Trophoblast cell (in vitro differentiated cells and primary cell): ENCODE measurements around the gene RRAS.

Experiments
- DNase-seq, 2 donors: peaks; one replicate each; pipeline ENCODE4 v3.0.0-alpha.2; 2016
- H2AFZ ChIP-seq: 2 replicates; pipeline ENCODE4 v1.6.1; 2013; ENCODE audit warnings: low read length, moderate library complexity, mild to moderate bottlenecking; ENCODE audit not compliant: insufficient read depth, poor library complexity
- H2AK5ac ChIP-seq: 2 replicates; pipeline ENCODE4 v1.6.1; 2013; ENCODE audit warnings: mild to moderate bottlenecking, low read length
- H2BK120ac ChIP-seq: 2 replicates; pipeline ENCODE4 v1.6.1; 2013; ENCODE audit warnings: low read length, mild to moderate bottlenecking, moderate library complexity; ENCODE audit not compliant: insufficient read depth, poor library complexity
- H2BK12ac ChIP-seq: 2 replicates; pipeline ENCODE4 v1.6.1; 2013; ENCODE audit warnings: mild to moderate bottlenecking, low read length, moderate library complexity
- H2BK5ac ChIP-seq: 2 replicates; pipeline ENCODE4 v1.6.1; 2013; ENCODE audit warnings: low read length, low read depth, moderate library complexity, mild to moderate bottlenecking; ENCODE audit not compliant: poor library complexity
- H3K14ac ChIP-seq: 2 replicates; pipeline ENCODE4 v1.6.1; 2013; ENCODE audit warnings: mild to moderate bottlenecking, low read length
- H3K18ac ChIP-seq: 2 replicates; pipeline ENCODE4 v1.6.1; 2013; ENCODE audit warnings: mild to moderate bottlenecking, low read length
- H3K23ac ChIP-seq: 2 replicates; pipeline ENCODE4 v1.6.1; 2013; ENCODE audit warnings: low read length
- H3K27ac ChIP-seq: 2 replicates; pipeline ENCODE4 v1.5.1; 2013; ENCODE audit warnings: low read depth, mild to moderate bottlenecking, inconsistent platforms, low read length, moderate library complexity
- H3K27me3 ChIP-seq: 2 replicates; pipeline ENCODE4 v1.6.1; 2013; ENCODE audit warnings: inconsistent platforms, mild to moderate bottlenecking, low read length, moderate library complexity; ENCODE audit not compliant: insufficient read depth
- H3K36me3 ChIP-seq, 2 experiments: 1 replicate in 1 of 2; 2 replicates in 1 of 2; pipeline ENCODE4 v1.6.1; 2013; ENCODE audit warnings: low read length in 2 of 2, mild to moderate bottlenecking in 2 of 2, moderate library complexity in 1 of 2; ENCODE audit not compliant: insufficient read depth in 2 of 2, control insufficient read depth in 1 of 2
- H3K4ac ChIP-seq: 2 replicates; pipeline ENCODE4 v1.6.1; 2013; ENCODE audit warnings: low read depth, mild to moderate bottlenecking, low read length, moderate library complexity
- H3K4me1 ChIP-seq, 2 experiments: 1 replicate in 1 of 2; 2 replicates in 1 of 2; pipeline ENCODE4 v1.6.1; 2013; ENCODE audit warnings: low read length in 2 of 2, mild to moderate bottlenecking in 2 of 2, moderate library complexity in 1 of 2; ENCODE audit not compliant: insufficient read depth in 2 of 2, control insufficient read depth in 1 of 2
- H3K4me2 ChIP-seq: 2 replicates; pipeline ENCODE4 v1.6.1; 2013; ENCODE audit warnings: inconsistent platforms, mild to moderate bottlenecking, low read length, moderate library complexity
- H3K4me3 ChIP-seq: 2 replicates; pipeline ENCODE4 v1.5.1; 2013; ENCODE audit warnings: mild to moderate bottlenecking, low read depth, low read length, inconsistent platforms
- H3K79me1 ChIP-seq: one replicate; pipeline ENCODE4 v1.6.1; 2013; ENCODE audit warnings: low read length
- H3K79me2 ChIP-seq: 2 replicates; pipeline ENCODE4 v1.6.1; 2013; ENCODE audit warnings: low read length, mild to moderate bottlenecking; ENCODE audit not compliant: control insufficient read depth, insufficient read depth, poor library complexity
- H3K9ac ChIP-seq: 2 replicates; pipeline ENCODE4 v1.6.1; 2013; ENCODE audit warnings: mild to moderate bottlenecking, low read length
- H3K9me3 ChIP-seq: 2 replicates; pipeline ENCODE4 v1.6.1; 2013; ENCODE audit warnings: low read depth, mild to moderate bottlenecking, control low read depth, inconsistent platforms, low read length; ENCODE audit not compliant: insufficient read depth
- H4K12ac ChIP-seq: 2 replicates; pipeline ENCODE4 v1.6.1; 2013; ENCODE audit warnings: low read depth, mild to moderate bottlenecking, low read length, moderate library complexity
- H4K8ac ChIP-seq: 2 replicates; pipeline ENCODE4 v1.6.1; 2013; ENCODE audit warnings: low read depth, mild to moderate bottlenecking, low read length, moderate library complexity
- H4K91ac ChIP-seq: one replicate; pipeline ENCODE4 v1.6.1; 2013; ENCODE audit warnings: low read depth, mild to moderate bottlenecking, low read length, moderate library complexity
- WGBS: extraction: QIAGEN DNeasy Blood & Tissue Kit; methylation state at CpG from one replicate; pipeline ENCODE4 v1.1.7; 2013; ENCODE audit warnings: missing lambda C conversion rate; ENCODE audit not compliant: insufficient read length, insufficient coverage; ENCODE audit errors: extremely low coverage; 5-methylcytosine and 5-hydroxymethylcytosine counted together

The RRAS gene

GRCh38 chr19:49632576-49632975 is 7.4 kb downstream of the RRAS start:
- peaks cover 3% of the 10 kb centered on the region for H3K79me1 ChIP-seq
- no CpG with 5 or more reads among the region's 5 CpGs for WGBS

GRCh38 chr19:49631610-49632192 is 8.2 kb downstream of the RRAS start:
- Histone ChIP-seq H3K4me2 (no peak overlapping the region), H2BK120ac (no peak overlapping the region), H3K4ac (no peak overlapping the region), H2BK12ac (no peak overlapping the region), H3K14ac (no peak overlapping the region), H4K12ac (no peak overlapping the region), H3K23ac (no peak overlapping the region), H3K4me3 (no peak overlapping the region), H3K9ac (no peak overlapping the region), H3K18ac (no peak overlapping the region), H3K79me1 (peaks cover 3% of the 10 kb centered on the region), H4K8ac (no peak overlapping the region), H2AK5ac (no peak overlapping the region), H3K27ac (no peak overlapping the region), H2BK5ac (no peak overlapping the region), H3K4me1 (peaks cover 3 to 4% of the 10 kb centered on the region in 2 experiments), H4K91ac (no peak overlapping the region), H3K27me3 (no peaks in the 10 kb centered on the region), H3K79me2 (no peaks in the 10 kb centered on the region), H3K36me3 (peaks cover 5 to 14% of the 10 kb centered on the region in 2 experiments), H3K9me3 (no peaks in the 10 kb centered on the region), H2AFZ (no peak overlapping the region)
- no peak for DNase-seq
- WGBS = no CpG with 5 or more reads among the region's 19 CpGs

More at GRCh38 chr19:49632576-49632975, 7.4 kb downstream of the RRAS start:
- no peak overlapping the region for H3K9ac ChIP-seq
- no peak overlapping the region for H2AK5ac ChIP-seq
- H3K14ac ChIP-seq = no peak overlapping the region
- H3K36me3 ChIP-seq = peaks cover 2 to 10% of the 10 kb centered on the region in 2 experiments
- peaks cover 3 to 4% of the 10 kb centered on the region in 2 experiments for H3K4me1 ChIP-seq
- H2BK120ac ChIP-seq = no peak overlapping the region
- no peak overlapping the region for H3K4me2 ChIP-seq
- H4K8ac ChIP-seq = no peak overlapping the region
- H3K79me2 ChIP-seq = no peaks in the 10 kb centered on the region
- H3K23ac ChIP-seq = no peak overlapping the region
- no peaks in the 10 kb centered on the region for H3K27me3 ChIP-seq
- no peak for DNase-seq
- no peak overlapping the region for H3K18ac ChIP-seq
- no peak overlapping the region for H4K91ac ChIP-seq
- no peak overlapping the region for H3K4me3 ChIP-seq
- no peak overlapping the region for H3K27ac ChIP-seq
- H3K4ac ChIP-seq = no peak overlapping the region
- no peak overlapping the region for H2BK12ac ChIP-seq
- H2BK5ac ChIP-seq = no peak overlapping the region
- no peaks in the 10 kb centered on the region for H3K9me3 ChIP-seq
- H4K12ac ChIP-seq = no peak overlapping the region
- H2AFZ ChIP-seq = no peak overlapping the region

DNA sequence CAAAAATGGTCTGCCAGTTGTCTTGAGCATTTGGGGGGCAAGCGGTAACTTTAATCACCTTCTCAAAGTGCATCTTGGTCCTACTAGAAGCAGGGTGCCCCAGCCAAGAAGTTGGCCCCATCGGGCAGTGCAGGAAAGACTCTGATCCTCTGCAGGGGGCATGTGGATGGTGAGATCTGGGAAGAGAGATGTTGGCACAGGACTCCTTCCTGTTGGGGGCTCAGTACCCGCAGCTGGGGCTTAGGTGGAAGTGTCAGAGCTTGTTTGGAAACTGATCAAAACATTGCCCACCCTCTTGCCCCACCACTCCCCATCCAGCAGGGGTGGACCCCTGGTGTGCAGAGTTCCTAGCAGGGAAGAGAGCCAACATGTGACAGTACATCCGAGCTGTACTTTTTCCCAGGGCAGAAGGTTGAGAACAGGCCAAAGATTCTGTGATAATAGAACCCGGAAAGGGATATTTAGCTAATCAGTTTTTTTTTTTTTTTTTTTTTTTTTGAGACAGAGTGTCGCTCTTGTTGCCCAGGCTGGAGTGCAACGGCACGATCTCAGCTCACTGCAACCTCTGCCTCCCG is 8.8 kb downstream of the RRAS start:
- H2AFZ ChIP-seq = no peak overlapping the region
- H3K4me3 ChIP-seq = no peak overlapping the region
- H4K91ac ChIP-seq = no peak overlapping the region
- H2BK12ac ChIP-seq = no peak overlapping the region
- no peak for DNase-seq
- H3K36me3 ChIP-seq = peaks cover 10 to 17% of the 10 kb centered on the region in 2 experiments
- no peak overlapping the region for H2BK5ac ChIP-seq
- H3K27ac ChIP-seq = no peak overlapping the region
- no peak overlapping the region for H4K8ac ChIP-seq
- no peak overlapping the region for H3K9ac ChIP-seq
- no peaks in the 10 kb centered on the region for H3K27me3 ChIP-seq
- WGBS = no CpG with 5 or more reads among the region's 9 CpGs
- H3K18ac ChIP-seq = no peak overlapping the region
- H3K79me2 ChIP-seq = no peaks in the 10 kb centered on the region
- H2AK5ac ChIP-seq = no peak overlapping the region
- peaks cover 3 to 4% of the 10 kb centered on the region in 2 experiments for H3K4me1 ChIP-seq
- peaks cover 3% of the 10 kb centered on the region for H3K79me1 ChIP-seq
- H2BK120ac ChIP-seq = no peak overlapping the region
- no peak overlapping the region for H4K12ac ChIP-seq
- H3K4ac ChIP-seq = no peak overlapping the region
- no peaks in the 10 kb centered on the region for H3K9me3 ChIP-seq
- H3K4me2 ChIP-seq = no peak overlapping the region
- no peak overlapping the region for H3K23ac ChIP-seq
- H3K14ac ChIP-seq = no peak overlapping the region

- H3K4me2 ChIP-seq = no peak overlapping the region
- no peak overlapping the region for H3K23ac ChIP-seq
- H2BK5ac ChIP-seq = no peak overlapping the region
- no peak overlapping the region for H4K8ac ChIP-seq
- H3K27ac ChIP-seq = no peak overlapping the region
- no CpG with 5 or more reads among the region's 9 CpGs for WGBS
- no peak overlapping the region for H2AFZ ChIP-seq
- H3K9ac ChIP-seq = no peak overlapping the region
- H2BK120ac ChIP-seq = no peak overlapping the region
- peaks cover 19 to 21% of the 10 kb centered on the region in 2 experiments for H3K36me3 ChIP-seq
- no peak overlapping the region for H3K14ac ChIP-seq
- no peak overlapping the region for H2BK12ac ChIP-seq
- no peaks in the 10 kb centered on the region for H3K27me3 ChIP-seq
- peaks cover 0 to 4% of the 10 kb centered on the region in 2 experiments for H3K4me1 ChIP-seq
- H3K18ac ChIP-seq = no peak overlapping the region
- no peak overlapping the region for H4K91ac ChIP-seq
- no peaks in the 10 kb centered on the region for H3K79me2 ChIP-seq
- no peaks in the 10 kb centered on the region for H3K79me1 ChIP-seq
- H3K9me3 ChIP-seq = no peaks in the 10 kb centered on the region
- H4K12ac ChIP-seq = no peak overlapping the region
- no peak overlapping the region for H2AK5ac ChIP-seq
- no peak overlapping the region for H3K4ac ChIP-seq
- DNase-seq = no peak
- H3K4me3 ChIP-seq = no peak overlapping the region
Observed at GRCh38 chr19:49629659-49630058, 10.3 kb downstream of the RRAS start.
